ENCODE measurements around the gene UQCRQ. TPM values are rescaled to one million over a fixed set of nuclear protein-coding genes. Genes with fewer than 3 reads are reported as not detected.
A peak's percentile ranks its signal among the peaks of the same experiment; 100 is the strongest.

The UQCRQ gene
- 330 and 401 TPM in 2 replicates for total RNA-seq (2014; rRNA removed; shearing (Covaris generic))

DNA sequence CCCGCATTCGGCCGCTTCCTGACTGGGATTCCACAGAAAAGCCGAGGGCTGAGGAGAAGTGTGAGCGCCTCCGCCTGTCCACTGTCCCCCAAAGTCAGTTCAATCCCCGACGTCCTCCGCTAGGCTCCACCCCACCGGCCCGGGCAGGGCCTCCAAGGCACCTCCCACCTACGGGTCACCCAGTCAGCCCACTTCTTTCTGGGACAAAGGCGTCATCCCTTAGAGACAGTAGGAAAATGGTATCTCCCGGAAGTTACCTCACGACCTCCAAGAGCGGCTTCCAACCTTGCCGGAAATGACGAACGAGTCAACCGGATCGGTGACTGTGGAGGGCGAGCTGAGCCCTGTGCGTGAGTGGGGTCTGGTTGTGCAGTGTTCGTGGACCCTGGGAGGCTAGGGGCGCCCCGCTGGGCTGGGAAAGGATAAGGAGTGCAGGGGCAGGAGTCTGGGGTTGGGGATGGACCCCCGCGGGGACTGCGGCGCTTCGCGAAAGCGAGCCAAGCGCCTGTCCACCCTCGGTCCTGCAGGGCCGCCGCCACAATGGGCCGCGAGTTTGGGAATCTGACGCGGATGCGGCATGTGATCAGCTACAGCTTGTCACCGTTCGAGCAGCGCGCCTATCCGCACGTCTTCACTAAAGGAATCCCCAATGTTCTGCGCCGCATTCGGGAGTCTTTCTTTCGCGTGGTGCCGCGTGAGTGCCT lies at the start of gene UQCRQ, which contains the start of gene GDF9:
Gene UQCRQ (plus strand): TSS at position 301 of the 704 bp plus-strand sequence. CDS start 240 bp downstream, at position 541.
Gene GDF9 (minus strand): TSS at position 128 of the 704 bp plus-strand sequence. CDS start 1,936 bp downstream, outside the sequence.
- peak; percentile 99 for DNase-seq (ENCODE audit: low read depth)

DNA sequence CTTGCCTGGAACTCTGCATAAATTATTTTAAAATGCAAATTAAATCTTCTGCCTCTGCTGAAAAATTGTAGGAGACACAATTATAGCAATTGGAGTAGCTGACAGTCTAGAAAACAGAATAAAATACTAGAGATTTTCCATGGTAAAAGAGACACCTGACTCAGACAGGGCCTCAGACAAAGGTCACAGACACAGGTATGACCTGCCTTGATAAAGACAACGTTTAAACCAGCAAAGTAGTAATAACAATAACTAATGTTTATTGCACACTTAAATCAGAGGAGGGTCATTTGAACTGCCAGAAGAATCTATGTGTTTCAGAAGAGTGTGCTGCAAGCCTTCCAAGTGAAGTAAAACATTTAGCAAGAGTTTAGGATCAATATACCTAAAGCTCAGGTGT lies 49.4 kb upstream of the UQCRQ start:
- DNase-seq (ENCODE audit: low read depth): no peak

DNA sequence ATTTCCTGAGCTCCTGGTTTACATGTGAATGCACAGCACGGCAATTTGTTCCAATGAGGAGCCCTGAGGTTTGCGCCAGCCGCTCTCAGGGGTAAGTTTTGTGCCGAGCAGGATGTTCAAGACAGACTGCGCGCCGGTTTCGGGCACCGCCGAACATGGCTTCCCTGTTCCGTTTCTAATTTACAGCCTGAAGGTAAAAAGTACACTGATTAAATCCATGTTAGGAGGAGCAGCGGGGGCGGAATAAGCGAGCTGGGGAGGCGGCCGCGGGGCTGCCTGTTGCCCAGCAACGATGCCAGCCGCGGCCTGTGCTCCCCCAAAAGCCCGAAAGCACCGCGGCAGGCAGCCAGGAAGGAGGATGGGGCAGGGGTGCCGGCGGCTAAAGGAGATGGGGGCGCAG lies 47.0 kb upstream of the UQCRQ start:
- DNase-seq (ENCODE audit: low read depth): no peak

DNA sequence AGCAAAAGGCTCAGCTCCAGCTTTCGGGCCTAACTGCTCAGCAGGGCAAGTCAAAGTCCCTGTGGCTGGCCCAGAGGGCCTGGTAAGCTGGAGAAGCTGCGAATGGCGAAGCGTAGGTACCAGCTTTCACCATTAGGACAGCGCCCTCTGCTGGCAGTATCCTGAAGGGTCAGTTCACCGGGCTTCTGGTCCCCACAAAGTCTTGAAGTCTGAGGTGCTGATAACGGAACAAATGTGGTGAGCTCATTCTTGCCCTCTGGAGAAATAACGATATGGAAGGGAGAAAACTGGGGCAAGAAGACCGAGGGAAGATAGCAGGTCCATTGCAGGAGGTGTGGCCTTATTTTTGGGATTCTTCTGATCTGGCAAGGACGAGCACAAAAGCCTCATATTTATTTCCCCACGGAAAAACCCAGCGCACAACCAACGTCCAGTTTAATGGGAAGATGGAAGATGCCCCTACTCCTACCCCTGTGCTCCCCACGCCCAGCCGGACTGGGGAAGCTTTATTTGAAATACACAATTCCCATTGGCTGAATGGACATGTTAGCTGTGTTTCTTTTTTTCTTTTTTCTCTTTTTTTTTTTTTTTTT lies 46.2 kb upstream of the UQCRQ start:
- peak; percentile 80 for DNase-seq (ENCODE audit: low read depth)

DNA sequence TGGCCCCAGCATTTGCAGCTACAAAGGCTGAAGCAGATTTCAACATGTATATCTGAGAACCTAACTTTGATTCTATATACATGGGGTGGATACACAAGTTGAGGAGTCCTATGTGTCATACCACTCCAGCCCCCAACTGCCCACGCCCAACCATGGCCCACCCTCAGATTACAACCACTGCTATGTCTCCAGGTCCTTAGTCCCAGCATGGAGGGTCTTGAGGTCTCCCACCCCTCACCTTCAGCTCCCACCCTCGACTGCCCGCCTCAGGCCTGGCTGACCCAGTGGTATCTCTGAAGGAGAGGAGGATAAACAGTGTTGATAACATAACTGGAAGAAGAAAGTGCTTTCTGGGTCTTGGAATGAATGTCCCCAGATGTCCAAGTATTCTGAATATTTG lies 45.1 kb upstream of the UQCRQ start:
- DNase-seq (ENCODE audit: low read depth): no peak

DNA sequence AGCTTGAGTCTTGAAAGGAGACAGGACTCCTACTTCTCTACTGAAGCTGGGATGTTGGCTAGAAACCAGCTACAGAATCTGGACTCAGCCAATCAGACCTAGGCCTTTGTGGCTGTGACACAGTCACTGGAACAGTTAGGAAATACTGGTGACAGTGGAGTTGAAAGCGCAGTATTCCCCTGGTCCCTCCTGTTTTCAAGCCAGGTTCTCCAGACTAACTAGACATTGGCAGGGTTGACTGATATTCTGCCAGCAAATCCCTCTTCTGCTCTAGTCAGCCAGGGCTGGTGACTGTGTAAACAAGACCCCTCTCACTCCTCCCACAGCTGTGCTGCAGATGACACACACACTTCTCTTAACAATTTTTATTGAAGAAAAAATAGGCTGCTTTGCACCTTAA lies 44.7 kb upstream of the UQCRQ start:
- DNase-seq (ENCODE audit: low read depth): no peak

DNA sequence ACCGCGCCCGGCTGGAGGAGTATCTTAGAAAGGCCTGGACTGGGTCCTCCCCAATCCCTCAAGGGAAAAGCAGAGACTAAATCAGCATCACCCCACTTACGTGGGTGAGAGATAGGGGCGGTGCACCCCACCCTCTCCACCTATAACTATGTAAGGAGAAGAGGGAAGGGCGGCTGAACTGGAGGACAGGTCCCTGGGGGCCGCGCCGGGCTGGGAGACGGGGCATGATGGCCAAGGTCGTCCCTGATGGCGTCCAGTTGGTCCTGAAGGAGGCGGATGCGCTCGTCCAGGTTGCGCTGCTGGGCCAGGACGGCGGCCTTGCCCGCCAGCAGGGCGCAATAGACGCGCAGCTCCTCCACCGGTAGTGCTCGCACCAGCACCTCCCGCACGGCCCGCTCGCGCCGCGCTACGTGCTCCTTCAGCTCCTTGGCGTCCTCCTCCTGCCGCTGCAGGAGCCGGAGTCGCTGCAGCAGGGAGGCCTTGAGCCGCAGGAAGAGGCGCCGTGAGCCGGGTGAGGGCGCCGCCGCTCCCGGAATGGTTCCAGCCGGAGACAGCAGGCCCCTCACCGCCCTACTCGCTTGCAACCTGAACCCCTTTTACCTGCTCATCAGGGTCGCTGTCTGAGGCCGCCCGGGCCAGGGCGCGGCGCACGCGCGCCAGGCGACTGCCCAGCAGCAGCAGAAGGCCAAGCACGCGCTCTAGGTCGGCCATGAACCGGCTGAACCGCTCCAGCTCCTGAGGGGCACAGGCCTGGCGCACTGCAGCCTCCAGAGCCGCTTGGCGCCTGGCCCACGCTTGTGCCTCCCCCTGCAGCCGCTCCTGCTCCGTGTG lies 43.6 kb upstream of the UQCRQ start:
- DNase-seq (ENCODE audit: low read depth): no peak

DNA sequence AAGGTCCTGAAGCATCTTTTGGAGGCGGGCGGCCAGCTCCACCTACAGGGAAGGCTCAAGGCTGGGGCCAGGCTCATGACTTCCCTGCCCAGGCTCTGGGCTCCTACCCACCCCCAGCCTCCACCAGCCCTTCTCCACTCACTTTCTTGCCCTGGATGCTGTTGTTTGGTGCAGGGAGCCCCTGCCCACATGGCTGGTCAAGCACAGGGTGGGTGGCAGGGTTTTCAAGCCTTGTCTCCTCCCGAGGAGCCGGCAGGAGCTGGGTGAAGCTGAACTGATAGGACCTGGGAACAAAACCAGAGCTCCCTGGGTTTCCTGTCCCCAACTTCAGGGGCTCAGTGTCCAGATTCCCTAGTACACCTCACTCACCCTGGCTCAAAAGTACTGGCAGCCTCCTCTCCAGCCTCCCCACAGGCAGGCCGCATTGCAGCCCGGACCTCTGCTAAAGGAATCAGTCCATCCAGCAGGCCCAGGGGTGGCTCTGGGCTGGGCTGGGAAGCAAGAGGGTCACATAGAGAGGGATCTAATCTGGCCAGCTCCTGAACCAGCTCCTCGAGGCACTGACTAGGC lies 42.9 kb upstream of the UQCRQ start:
- DNase-seq (ENCODE audit: low read depth): no peak

DNA sequence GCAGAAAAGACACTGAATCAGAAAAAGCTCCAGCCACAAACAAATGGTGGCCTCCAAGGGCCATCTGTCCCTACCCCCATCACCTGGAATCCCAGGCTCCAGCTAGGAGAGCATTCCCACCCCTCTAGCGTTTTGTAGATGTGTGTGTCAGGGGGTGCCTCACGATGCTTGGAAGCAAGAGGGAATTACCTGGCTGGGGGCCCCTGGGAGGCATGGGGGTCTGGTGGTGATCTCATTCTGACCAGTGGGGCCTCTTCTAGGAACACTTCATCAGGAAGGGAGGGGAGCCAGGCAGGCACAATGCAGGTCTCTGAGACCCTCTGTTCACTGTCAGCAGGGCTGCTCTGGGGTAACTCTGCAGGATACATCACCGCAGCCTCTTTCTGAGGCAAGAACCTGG lies 42.0 kb upstream of the UQCRQ start:
- DNase-seq (ENCODE audit: low read depth): no peak

DNA sequence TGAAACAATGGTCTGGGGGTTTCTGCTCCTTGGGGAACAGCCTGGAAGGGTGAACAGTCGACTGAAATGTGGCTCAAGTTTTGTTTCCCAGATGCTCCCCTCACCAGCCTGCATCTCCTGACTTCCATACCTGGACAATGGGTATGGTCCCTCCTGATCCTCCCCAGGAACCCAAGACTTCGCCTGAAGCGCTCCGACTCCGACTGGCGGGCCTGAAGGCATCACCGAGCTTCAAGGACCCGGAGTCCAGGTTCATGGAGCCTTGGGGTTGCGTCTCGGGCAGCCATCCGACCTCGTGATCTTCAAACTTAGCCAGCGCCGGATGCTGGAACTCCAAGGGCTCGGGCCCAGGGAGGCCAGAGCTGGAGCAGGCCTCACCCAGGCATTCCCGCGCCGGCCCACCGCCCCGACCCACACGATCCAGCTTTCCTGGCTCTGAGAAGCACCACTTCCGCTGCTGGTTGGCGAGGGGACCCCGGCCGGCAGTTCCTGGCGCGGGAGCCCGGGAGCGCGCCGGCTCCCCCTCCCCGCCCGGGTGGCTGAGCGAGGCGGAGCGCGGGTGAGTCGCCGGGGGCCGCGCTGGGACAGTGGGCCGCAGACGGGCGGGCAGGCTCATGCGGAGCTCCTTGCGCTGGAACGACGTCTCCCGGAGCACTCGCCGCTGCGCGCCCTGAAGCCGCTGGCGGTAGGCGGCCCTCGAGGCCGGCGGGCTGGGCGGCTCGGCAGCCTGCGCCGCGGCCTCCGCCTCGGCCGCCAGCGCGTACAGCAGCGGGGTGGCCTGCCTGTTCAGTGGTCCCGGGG lies 41.2 kb upstream of the UQCRQ start:
- DNase-seq (ENCODE audit: low read depth): no peak

DNA sequence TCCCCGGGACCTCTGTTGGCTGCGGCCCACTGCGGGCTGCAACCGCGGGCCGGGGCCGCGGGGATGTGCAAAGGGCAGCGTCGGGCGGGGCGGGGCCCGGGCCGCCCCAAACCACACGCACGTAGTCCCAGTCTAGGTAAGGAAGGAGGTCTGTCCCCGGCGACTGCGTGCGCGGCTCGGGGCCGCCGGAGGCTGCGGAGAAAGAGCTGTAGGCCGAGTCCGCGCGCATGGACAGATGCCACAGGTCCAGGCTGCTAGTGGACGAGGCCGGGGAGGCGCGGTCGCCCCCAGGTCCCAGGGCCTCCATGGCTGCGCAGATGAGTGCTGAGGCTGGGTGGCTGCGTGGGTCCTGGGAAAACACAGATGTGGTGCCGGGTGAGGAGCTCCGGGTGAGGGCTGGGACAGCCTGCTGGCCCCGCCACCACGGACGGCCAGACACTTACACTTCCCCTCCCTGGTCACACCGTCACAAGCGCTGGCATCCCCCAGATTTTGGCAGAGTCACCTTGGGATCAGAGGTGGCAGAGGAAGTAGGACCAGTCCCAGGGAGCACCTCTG lies 40.5 kb upstream of the UQCRQ start:
- no peak for DNase-seq (ENCODE audit: low read depth)

DNA sequence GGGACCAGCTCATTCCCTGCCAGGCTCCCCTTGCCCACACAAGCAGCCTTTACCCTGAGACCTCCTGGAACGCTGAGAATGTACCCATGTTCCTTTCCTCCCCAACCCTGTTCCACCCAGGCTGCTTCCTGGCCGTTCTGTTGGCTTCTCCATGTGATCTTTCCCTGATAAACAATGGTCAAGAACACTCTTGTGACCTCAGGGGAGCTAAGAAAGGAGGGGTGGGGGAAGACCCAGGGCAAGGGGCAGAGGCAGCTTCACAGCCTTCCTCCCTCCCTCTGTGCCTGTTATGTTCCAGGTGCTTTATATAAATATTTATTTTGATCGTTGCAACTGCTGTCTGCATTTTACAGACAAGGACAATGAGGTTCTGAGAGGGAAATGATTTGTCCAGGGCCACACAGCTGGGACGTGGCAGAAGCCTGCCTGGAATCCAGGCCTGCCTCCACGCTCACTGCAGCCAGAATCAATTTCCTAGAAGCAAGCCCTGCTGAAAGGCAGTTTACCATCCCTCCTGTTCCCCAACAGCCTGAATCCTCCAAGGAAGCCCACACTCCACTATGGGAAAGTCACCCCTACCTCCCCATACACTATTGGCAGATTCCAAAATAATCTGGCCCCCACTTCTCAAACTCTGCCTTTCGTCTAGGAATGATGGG lies 39.9 kb upstream of the UQCRQ start:
- DNase-seq (ENCODE audit: low read depth): no peak

DNA sequence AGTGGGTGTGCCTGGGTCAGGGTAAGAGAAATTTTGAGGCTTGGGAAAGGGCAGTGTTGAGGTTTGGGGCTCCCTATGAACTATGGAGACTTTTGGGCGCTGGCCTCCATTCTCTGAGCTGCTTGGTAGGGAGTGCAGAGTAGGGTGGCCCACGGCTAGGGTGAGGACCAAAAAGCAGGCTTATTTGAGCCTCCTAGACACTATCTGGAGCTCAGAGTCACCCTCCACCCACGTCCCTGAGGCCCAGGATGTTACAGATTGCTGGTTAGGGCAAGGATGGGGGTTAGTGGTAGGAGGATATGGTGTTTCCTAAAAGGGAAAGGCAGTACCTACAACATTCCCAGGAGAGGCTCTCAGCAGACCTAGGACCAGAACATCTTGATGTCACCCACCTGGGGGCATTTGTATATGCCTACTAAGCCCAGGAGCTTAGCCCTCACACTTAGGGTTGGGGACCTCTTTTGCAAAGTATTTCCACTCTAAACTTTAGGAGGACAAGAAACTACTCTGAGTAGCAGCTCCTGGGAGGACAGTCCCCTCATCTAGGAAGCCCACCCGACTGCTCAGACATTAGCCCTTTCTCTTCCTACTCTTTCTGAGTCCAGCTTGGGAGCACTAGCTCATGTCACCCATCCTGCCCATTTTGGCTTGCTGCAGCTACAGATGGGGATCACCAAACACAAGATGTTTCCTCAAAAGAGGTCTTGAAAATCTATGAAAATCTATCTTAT lies 38.3 kb upstream of the UQCRQ start:
- no peak for DNase-seq (ENCODE audit: low read depth)

DNA sequence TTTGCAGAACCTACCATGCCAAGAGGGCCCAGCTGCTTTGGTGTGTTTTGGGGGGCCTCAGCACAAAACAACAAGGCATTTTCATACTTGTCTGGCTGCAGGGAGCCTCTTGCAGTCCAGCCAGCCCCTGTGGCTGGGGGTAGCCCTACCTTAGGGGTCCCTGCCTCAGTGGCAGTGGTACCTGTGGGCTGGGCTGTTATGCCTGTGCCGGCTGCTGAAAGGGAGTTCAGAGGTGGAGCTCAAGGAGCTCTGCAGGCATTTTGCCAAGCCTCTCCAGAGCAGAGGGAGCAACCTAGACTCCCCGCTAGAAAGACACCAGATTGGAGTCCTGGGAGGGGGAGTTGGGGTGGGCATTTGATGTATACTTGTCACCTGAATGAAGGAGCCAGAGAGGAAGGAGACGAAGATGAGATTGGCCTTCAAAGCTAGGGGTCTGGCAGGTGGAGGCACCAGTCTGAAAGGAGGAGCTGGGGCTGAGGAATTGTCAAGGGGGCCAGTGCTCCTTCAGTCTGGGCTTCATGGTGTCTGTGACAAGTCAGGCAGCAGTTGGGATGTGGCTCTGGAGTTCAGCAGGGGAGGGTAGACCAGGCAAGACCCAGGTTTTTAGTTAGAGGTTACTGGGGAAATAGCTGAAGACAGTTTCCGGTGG lies 37.5 kb upstream of the UQCRQ start:
- no peak for DNase-seq (ENCODE audit: low read depth)

DNA sequence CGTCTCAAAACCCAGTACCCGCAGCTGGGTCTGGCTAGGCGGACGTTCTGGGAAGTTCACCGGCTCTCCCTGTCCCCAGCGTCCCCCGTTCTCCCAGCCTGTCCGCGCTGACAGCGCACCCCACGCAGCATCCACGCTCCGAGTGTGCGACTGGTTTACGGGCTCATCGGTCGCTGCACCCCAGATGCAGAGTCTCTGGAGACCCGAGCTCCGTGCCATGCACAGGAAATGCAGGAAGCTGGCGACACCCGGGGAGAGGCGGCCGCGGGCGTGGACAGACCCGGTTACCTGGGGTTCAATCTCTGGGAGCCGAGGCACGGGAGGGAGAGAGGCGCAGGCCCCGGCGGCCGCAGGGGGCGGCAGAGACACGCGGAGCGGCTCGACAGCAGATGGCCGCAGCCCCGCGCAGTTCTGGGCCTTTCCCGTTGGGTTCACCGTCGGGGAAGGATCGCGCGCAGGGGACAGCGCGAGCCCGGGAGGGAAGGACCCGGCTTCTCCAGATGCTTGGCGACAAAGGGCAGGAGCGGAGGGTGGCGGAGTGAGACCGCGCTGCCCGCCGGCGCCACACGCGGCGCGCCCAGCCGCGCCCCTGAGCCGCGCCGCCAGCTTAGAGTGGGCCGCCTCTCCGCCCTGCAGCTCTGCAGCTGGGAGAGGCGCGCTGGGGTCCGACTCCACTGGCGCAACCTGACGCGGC lies 36.6 kb upstream of the UQCRQ start:
- DNase-seq (ENCODE audit: low read depth): peak; percentile 65

DNA sequence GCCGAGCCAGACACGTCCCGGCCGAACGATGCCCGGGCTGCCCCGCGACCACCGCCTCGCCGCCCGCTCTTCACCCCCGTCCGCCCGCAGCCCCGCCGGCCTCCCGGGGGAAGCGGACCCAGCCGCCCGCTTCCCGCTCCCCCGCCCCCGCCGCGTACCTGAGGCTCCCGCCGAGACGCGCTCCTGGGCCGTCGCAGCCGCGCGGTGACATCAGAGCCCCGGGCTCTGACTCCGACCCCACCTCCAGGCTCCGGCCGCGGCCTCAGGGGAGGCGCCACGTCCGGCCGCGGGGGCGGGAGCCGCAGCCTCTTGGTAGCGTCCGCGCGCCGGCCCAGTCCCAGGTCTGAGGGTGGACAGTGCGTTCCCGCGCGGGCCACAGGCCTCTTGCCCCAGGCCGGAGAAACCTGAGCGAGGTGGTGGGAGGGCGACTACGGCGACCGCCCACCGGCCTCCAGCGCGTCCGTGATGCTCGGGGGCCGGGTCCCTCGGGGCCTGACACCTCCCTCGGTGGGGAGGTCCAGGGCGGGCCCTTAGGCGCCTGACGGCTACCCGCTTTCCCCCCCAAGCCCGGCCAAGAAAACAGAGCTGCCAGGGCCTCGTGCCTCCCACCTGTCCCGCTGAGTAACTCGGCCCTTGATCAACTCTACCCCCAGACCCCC lies 35.9 kb upstream of the UQCRQ start, which contains the start of gene SHROOM1:
Gene SHROOM1 (minus strand): TSS at position 212 of the 659 bp plus-strand sequence. CDS start 4,507 bp downstream, outside the sequence.
- DNase-seq (ENCODE audit: low read depth): peak; percentile 67

DNA sequence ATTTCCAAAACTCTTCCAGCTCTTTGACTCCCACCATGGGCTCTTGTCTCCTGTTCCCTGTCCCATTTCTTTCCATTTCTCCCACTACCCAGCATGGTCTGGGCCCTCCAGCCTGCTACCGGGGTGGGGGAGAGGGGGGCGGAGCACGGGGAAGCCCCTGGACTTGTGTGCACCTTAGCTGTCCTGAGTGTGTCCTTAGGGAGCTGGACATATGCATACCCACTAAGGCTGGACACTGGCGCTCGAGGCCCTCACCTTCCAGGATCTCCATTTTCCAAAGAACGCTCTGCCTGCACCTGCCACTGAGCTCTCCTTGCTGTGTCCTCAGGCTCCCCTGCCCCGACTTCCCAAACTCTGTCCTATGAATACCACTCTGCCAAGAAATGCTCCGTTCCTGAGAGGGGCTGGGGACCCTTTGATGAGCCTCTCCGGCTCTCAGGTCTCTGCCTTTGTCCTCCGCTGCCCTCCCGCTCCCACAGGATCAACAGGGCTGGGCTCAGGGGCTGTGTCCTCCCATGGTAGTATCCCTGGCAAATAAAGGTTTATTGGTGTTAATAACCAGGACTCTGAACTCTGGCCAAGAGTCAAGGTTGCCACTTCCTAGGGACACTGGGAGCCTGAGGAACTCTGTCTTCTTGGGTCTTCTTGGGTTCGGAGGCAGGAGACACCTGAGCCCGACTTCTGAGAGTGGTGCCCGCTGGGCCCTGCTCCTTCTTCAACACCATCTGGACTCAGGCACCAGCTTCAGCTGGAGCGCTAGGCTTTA lies 35.2 kb upstream of the UQCRQ start:
- no peak for DNase-seq (ENCODE audit: low read depth)

Data from RPMI7951 (cell line).